Neural progenitor cell (in vitro differentiated cells): ENCODE data around the gene CEP104.

Experiments
- EZH2 ChIP-seq: fragments of 200-600 bp; sonication (generic); IDR thresholded peaks from 2 replicates; pipeline ENCODE4 v1.6.1; 2017; ENCODE audit warnings: antibody characterized with exemption, mild to moderate bottlenecking, moderate library complexity
- EZH2phosphoT487 ChIP-seq: fragments of 200-600 bp; sonication (generic); IDR thresholded peaks from 2 replicates; pipeline ENCODE4 v1.6.1; 2017; ENCODE audit warnings: antibody characterized with exemption
- TF ChIP-seq, protein P1 (sequence below): fragments of 200-600 bp; sonication (generic); IDR thresholded peaks from 2 replicates; pipeline ENCODE4 v1.5.1; 2017; ENCODE audit warnings: antibody characterized with exemption, mild to moderate bottlenecking

DNA sequence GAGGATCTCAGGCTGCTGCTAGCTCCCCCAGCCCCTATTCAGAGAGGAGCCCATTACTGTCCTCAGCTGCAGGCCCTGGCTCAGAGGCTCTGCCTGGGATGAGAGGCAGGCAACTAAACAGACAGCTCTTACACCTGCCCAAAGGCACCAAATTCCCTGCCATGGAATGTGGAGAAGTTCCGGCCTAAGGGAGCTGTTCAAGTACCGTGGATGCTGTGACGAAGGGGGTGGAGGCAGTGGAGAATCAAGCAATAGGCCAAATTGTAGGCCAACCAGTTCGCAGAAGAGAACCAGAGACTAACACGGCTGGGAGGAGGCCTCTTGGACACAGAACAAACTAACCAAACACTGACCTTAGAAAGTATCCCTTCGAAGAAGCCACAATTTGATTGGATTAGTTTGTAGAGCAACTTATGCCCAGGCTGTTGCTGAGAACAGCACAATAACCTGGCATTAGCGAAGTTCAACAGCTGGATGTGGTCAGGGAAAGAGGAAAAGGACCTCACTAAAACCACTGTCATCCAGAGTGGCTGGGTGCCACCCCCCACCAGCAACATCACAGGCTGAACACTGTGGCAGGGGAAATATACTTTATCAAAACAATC, 39.5 kb upstream of the CEP104 start:
- TF ChIP-seq, protein P1, sequence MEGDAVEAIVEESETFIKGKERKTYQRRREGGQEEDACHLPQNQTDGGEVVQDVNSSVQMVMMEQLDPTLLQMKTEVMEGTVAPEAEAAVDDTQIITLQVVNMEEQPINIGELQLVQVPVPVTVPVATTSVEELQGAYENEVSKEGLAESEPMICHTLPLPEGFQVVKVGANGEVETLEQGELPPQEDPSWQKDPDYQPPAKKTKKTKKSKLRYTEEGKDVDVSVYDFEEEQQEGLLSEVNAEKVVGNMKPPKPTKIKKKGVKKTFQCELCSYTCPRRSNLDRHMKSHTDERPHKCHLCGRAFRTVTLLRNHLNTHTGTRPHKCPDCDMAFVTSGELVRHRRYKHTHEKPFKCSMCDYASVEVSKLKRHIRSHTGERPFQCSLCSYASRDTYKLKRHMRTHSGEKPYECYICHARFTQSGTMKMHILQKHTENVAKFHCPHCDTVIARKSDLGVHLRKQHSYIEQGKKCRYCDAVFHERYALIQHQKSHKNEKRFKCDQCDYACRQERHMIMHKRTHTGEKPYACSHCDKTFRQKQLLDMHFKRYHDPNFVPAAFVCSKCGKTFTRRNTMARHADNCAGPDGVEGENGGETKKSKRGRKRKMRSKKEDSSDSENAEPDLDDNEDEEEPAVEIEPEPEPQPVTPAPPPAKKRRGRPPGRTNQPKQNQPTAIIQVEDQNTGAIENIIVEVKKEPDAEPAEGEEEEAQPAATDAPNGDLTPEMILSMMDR, result no peak
- no peak for TF ChIP-seq EZH2phosphoT487
- TF ChIP-seq EZH2, result no peak
